ENCODE measurements around the gene TEDDM1.

The TEDDM1 gene

GRCh38 chr1:182376936-182377574, 23.4 kb downstream of the TEDDM1 start:
- DNase-seq = no peak

GRCh38 chr1:182374101-182374834, 26.2 kb downstream of the TEDDM1 start:
- no peak for DNase-seq

- no peak for DNase-seq
Observed at GRCh38 chr1:182370532-182370931, 29.9 kb downstream of the TEDDM1 start.

- no peak for DNase-seq
Observed at GRCh38 chr1:182368903-182369302, 31.6 kb downstream of the TEDDM1 start.

GRCh38 chr1:182368358-182368757, 32.1 kb downstream of the TEDDM1 start:
- DNase-seq = no peak

GRCh38 chr1:182367926-182368325, 32.5 kb downstream of the TEDDM1 start:
- no peak for DNase-seq

- DNase-seq = no peak
Observed at GRCh38 chr1:182366596-182366995, 33.9 kb downstream of the TEDDM1 start.

GRCh38 chr1:182359645-182360044, 40.8 kb downstream of the TEDDM1 start:
- DNase-seq = no peak

GRCh38 chr1:182357913-182358312, 42.6 kb downstream of the TEDDM1 start:
- DNase-seq = peak; percentile 43

- DNase-seq = no peak
Observed at GRCh38 chr1:182357171-182357570, 43.3 kb downstream of the TEDDM1 start.

- no peak for DNase-seq
Observed at GRCh38 chr1:182355723-182356098, 44.8 kb downstream of the TEDDM1 start.

- DNase-seq = no peak
Observed at GRCh38 chr1:182351790-182352364, 48.6 kb downstream of the TEDDM1 start.

- no peak for DNase-seq
Observed at GRCh38 chr1:182350839-182351238, 49.6 kb downstream of the TEDDM1 start.

GRCh38 chr1:182348961-182349747, 51.3 kb downstream of the TEDDM1 start:
- DNase-seq = peak; percentile 36
